LNCaP clone FGC (cell line): ENCODE data around the gene COMMD8.

Experiments
- DNase-seq: peaks from one replicate; pipeline ENCODE4 v3.0.0-alpha.2; 2011; ENCODE audit warnings: low read depth
- H3K4me3 ChIP-seq: 2 replicates; pipeline ENCODE4 v1.5.1; 2011; ENCODE audit warnings: mild to moderate bottlenecking, low read depth, low read length, control low read depth
- CTCF ChIP-seq: IDR thresholded peaks from 2 replicates; pipeline ENCODE4 v1.5.1; 2012; ENCODE audit warnings: mild to moderate bottlenecking; ENCODE audit not compliant: control insufficient read depth, insufficient read depth; ENCODE audit errors: extremely low read depth

COMMD8 gene

GRCh38 chr4:47410271-47410670 lies 53.2 kb downstream of the COMMD8 start:
- no peak overlapping the region for H3K4me3 ChIP-seq
- no peak for TF ChIP-seq CTCF
- no peak for DNase-seq

DNA sequence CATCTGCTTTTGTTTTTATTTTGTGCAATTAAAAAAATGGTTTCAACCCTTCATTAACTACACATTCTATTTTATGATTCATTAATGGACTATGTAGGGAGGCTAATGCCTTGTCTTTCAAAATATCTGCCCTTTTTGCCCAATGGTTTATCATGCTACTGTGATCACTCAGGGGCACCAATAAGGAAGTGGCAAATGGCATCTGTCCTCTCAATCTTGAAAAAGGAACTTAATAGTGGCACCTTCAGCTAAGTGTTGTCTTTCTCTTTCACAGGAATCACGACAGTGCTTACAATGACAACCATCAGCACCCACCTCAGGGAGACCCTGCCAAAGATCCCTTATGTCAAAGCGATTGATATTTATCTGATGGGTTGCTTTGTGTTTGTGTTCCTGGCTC lies 57.1 kb downstream of the COMMD8 start:
- no peak for DNase-seq
- no peak overlapping the region for H3K4me3 ChIP-seq
- no peak for TF ChIP-seq CTCF
